ENCODE data around the gene DNAH5. TPM values are rescaled to one million over a fixed set of nuclear protein-coding genes. Genes with fewer than 3 reads are reported as not detected.

Gene DNAH5
- total RNA-seq, 2 experiments from 2014 or later = not detected

DNA sequence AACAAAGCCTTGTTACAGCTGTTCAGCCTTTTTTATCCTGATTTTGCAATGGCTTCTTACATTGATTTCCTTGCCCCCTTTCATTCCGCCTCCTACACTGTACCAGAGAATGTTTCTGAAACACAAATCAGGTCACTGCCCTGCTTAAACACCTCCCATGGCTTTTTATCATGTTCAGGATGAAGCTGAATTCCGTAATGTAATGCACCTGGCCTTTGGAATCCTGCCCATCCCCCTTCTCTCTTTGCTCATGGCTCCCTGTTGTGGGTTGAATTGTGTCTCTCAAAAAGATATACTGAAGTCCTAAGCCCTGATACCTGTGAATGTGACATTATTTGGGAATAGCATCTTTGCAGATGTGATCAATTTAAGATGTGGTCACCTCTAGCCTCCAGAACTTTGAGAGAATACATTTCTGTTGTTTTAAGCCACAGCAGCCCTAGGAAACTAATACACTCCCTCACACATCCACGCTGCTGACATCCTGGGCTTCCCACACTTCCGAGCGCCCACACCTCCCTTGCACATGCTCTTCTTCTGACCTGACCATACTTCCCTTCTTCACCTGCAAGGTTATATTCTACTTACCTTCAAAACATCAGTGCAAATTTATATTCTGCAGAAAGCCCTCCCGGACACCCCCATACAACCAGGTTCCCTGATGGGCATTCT, 101.2 kb downstream of the DNAH5 start:
- Mint-ChIP-seq H3K4me3 (no peak overlapping the region), H3K27ac (no peak overlapping the region), H3K9me3 (peaks cover 6% of the 10 kb centered on the region), H3K27me3 (no peaks in the 10 kb centered on the region), H3K36me3 (ENCODE audit: low read depth) (no peaks in the 10 kb centered on the region), H3K4me1 (ENCODE audit: low read depth) (no peaks in the 10 kb centered on the region)
- Histone ChIP-seq H3K27me3 (ENCODE audit: control insufficient read depth in 1 of 2, insufficient read depth in 2 of 2, low read length in 2 of 2) (no peaks in the 10 kb centered on the region), H3K36me3 (ENCODE audit: insufficient read depth, low read length) (no peaks in the 10 kb centered on the region), H3K27ac (ENCODE audit: low read depth in 1 of 2, low read length in 2 of 2) (no peak overlapping the region), H3K4me3 (ENCODE audit: low read length) (no peak overlapping the region), H3K4me1 (ENCODE audit: insufficient read depth, low read length) (no peaks in the 10 kb centered on the region), H3K9me3 (ENCODE audit: control insufficient read depth in 1 of 2, insufficient read depth in 1 of 2, low read length in 2 of 2) (no peaks in the 10 kb centered on the region)
- ChIA-PET CTCF (no interaction called here), POLR2A (interaction anchor here (1.0 kb wide), 1 partner anchor 8 kb away, joined by 3 read pairs; no protein-coding TSS in a partner anchor)
- intact Hi-C loops (cut with DNase I, micrococcal nuclease) = no loop called here
- DNase-seq = no peak
- TF ChIP-seq, protein P1, sequence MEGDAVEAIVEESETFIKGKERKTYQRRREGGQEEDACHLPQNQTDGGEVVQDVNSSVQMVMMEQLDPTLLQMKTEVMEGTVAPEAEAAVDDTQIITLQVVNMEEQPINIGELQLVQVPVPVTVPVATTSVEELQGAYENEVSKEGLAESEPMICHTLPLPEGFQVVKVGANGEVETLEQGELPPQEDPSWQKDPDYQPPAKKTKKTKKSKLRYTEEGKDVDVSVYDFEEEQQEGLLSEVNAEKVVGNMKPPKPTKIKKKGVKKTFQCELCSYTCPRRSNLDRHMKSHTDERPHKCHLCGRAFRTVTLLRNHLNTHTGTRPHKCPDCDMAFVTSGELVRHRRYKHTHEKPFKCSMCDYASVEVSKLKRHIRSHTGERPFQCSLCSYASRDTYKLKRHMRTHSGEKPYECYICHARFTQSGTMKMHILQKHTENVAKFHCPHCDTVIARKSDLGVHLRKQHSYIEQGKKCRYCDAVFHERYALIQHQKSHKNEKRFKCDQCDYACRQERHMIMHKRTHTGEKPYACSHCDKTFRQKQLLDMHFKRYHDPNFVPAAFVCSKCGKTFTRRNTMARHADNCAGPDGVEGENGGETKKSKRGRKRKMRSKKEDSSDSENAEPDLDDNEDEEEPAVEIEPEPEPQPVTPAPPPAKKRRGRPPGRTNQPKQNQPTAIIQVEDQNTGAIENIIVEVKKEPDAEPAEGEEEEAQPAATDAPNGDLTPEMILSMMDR (IDR thresholded peaks at IDR 0.05) = no peak
- ATAC-seq (ENCODE audit: poor library complexity) = no peak

DNA sequence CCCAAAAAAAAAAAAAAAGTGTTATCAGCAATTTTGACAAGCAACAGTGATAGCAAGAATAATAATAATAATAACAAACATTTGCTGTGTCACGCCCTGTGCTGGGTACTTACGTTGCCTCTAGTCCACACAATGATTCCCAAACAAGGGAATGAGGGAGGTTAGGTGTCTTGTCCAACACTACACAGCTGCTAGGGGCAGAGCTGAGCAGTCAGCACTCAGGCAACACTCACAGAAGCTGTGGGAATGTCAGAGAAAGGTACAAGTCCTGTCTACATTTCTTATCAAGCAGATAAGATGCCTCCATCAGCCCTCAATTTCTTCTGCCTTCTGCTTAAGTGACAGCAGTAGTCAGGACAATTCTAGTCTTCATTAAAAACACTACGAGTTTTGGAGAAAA, 111.0 kb downstream of the DNAH5 start:
- H3K27me3 Mint-ChIP-seq = no peaks in the 10 kb centered on the region
- Histone ChIP-seq H3K36me3 (ENCODE audit: insufficient read depth, low read length) (no peaks in the 10 kb centered on the region), H3K27me3 (ENCODE audit: control insufficient read depth in 1 of 2, insufficient read depth in 2 of 2, low read length in 2 of 2) (no peaks in the 10 kb centered on the region), H3K27ac (ENCODE audit: low read depth in 1 of 2, low read length in 2 of 2) (no peak overlapping the region), H3K9me3 (ENCODE audit: control insufficient read depth in 1 of 2, insufficient read depth in 1 of 2, low read length in 2 of 2) (peaks cover 0 to 11% of the 10 kb centered on the region in 2 experiments), H3K4me3 (ENCODE audit: low read length) (no peak overlapping the region), H3K4me1 (ENCODE audit: insufficient read depth, low read length) (no peaks in the 10 kb centered on the region)
- CTCF ChIA-PET = no interaction called here
- H3K9me3 Mint-ChIP-seq = peaks cover 16% of the 10 kb centered on the region
- DNase-seq = no peak
- H3K4me1 Mint-ChIP-seq (ENCODE audit: low read depth) = no peaks in the 10 kb centered on the region
- H3K36me3 Mint-ChIP-seq (ENCODE audit: low read depth) = no peaks in the 10 kb centered on the region
- intact Hi-C loops (cut with DNase I, micrococcal nuclease) = no loop called here
- no peak overlapping the region for H3K27ac Mint-ChIP-seq
- H3K4me3 Mint-ChIP-seq = no peak overlapping the region
- TF ChIP-seq, protein P1 (IDR thresholded peaks at IDR 0.05) = no peak
- ATAC-seq (ENCODE audit: poor library complexity) = no peak
- POLR2A ChIA-PET = no interaction called here

DNA sequence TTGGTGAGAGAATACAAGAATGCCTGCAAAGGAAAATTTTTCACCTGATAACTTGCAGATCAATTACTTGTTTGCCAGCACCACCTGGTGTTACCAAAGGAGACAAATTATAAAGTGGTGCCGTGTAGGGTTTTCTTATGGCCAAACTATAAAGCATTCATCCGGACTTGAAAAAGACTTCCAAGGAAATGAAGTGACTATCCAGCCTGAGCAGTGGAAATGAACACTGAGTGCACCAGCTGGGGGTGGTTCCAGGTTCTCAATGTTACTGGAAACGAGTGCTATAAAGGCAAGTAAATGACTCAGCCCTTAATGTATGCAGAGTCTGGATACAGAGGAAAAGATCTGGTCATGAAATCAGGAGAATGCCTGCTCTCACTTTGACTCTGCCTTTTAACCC, 113.1 kb downstream of the DNAH5 start:
- Histone ChIP-seq H3K9me3 (ENCODE audit: control insufficient read depth in 1 of 2, insufficient read depth in 1 of 2, low read length in 2 of 2) (peaks cover 0 to 4% of the 10 kb centered on the region in 2 experiments), H3K4me1 (ENCODE audit: insufficient read depth, low read length) (no peaks in the 10 kb centered on the region), H3K27me3 (ENCODE audit: control insufficient read depth in 1 of 2, insufficient read depth in 2 of 2, low read length in 2 of 2) (no peaks in the 10 kb centered on the region), H3K36me3 (ENCODE audit: insufficient read depth, low read length) (no peaks in the 10 kb centered on the region), H3K27ac (ENCODE audit: low read depth in 1 of 2, low read length in 2 of 2) (no peak overlapping the region), H3K4me3 (ENCODE audit: low read length) (no peak overlapping the region)
- no peaks in the 10 kb centered on the region for H3K27me3 Mint-ChIP-seq
- no peak for DNase-seq
- POLR2A ChIA-PET = no interaction called here
- H3K4me1 Mint-ChIP-seq (ENCODE audit: low read depth) = no peaks in the 10 kb centered on the region
- intact Hi-C loops (cut with DNase I, micrococcal nuclease) = no loop called here
- no peak for ATAC-seq (ENCODE audit: poor library complexity)
- H3K4me3 Mint-ChIP-seq = no peak overlapping the region
- TF ChIP-seq, protein P1 (IDR thresholded peaks at IDR 0.05) = no peak
- H3K36me3 Mint-ChIP-seq (ENCODE audit: low read depth) = no peaks in the 10 kb centered on the region
- CTCF ChIA-PET = no interaction called here
- H3K27ac Mint-ChIP-seq = no peak overlapping the region
- peaks cover 9% of the 10 kb centered on the region for H3K9me3 Mint-ChIP-seq
